ENCODE measurements around the gene IL21.
"Not testable (repeated sequence)": the region's sequence is repeated elsewhere in the genome, so short reads cannot be mapped to it uniquely, and the experiment has no call there.

The IL21 gene

DNA sequence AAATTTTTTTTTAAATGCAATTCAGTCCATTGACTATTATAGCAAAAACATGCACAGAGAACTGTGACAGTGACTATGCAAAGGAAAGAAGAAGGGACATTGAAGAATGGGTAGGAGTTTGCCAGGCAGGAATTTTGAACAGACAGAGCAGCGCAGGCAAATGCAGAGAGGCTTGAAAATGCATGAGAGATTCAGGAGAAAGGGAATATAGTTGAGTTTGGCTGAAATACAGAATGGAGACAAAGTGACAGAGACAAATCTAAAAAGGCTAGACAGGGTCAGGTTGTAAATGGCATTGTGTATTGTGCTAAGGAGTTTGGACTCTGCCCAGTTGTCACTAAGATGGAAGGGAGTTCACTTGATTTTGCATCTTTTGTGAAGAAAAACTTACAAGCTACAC lies 42.4 kb upstream of the IL21 start:
- no peak overlapping the region for H3K4me3 ChIP-seq (ENCODE audit: low read depth, low read length)
- TF ChIP-seq, protein P1, sequence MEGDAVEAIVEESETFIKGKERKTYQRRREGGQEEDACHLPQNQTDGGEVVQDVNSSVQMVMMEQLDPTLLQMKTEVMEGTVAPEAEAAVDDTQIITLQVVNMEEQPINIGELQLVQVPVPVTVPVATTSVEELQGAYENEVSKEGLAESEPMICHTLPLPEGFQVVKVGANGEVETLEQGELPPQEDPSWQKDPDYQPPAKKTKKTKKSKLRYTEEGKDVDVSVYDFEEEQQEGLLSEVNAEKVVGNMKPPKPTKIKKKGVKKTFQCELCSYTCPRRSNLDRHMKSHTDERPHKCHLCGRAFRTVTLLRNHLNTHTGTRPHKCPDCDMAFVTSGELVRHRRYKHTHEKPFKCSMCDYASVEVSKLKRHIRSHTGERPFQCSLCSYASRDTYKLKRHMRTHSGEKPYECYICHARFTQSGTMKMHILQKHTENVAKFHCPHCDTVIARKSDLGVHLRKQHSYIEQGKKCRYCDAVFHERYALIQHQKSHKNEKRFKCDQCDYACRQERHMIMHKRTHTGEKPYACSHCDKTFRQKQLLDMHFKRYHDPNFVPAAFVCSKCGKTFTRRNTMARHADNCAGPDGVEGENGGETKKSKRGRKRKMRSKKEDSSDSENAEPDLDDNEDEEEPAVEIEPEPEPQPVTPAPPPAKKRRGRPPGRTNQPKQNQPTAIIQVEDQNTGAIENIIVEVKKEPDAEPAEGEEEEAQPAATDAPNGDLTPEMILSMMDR (IDR thresholded peaks at IDR 0.05; ENCODE audit: borderline replicate concordance, insufficient read depth, low read depth, low read length): no peak

DNA sequence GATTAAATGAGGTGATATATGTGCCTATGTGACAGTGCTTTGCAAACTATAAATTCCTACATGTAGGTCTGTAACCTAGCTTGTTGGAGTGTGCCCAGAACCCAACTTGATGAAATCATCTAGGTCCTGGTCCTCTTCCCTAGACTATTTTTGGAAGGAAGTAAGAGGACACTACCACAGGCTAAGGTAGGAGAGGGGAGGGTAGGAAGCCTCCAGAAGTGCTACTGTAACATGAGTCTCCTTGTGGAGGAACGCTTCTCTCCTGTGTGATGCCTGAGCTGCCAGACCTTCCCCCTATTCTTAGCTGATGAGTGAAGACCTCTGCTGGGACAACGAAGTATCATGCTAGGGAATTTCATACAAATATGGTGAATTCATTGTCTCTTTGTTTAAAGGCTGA lies 41.8 kb upstream of the IL21 start:
- TF ChIP-seq, protein P1 (IDR thresholded peaks at IDR 0.05; ENCODE audit: borderline replicate concordance, insufficient read depth, low read depth, low read length): no peak
- no peak overlapping the region for H3K4me3 ChIP-seq (ENCODE audit: low read depth, low read length)

DNA sequence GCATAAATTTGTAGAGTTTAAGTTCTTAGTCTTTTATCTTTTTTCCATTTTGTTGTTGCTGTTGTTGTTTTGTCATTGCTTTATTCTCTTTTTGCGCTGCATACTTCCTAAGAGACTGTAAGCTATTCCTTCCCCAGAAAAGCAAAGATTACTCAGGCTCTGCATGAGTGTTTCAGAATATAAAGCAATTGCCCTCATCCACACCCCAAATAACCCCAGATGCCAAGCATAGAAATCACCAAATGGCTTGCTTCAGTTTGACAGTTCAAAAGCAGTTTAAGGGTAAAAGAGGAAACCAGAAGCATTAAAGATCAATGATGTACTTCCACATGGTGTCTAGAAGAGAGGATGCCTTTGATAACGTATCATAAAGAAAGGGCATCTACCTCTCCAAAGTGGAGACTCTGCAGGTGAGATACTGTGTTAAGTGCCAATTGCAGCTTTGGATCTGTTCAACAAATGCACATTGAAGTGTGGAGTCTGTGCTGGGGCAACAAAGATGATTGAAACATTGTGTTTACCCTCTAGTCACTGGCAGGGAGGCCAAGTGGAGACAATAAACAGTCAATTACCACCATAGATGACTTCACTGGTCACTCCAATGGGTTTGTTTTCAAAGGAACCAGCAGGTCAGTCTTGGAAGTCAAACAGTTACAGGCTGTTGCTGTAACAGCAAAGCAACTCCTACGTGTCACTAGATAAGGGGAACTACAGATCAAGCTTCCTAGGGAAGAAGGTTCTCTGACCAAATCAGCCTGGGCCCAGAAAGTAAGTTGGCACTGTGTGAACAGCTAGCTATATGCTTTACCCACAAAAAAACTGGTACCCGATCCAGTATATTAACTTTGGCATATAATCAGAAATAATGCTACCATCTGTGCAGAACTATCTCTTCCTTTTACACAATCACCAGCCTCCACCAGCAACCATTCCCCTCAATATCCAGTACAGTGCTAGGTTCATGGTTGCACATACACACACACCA lies 40.6 kb upstream of the IL21 start:
- TF ChIP-seq, protein P1 (IDR thresholded peaks at IDR 0.05; ENCODE audit: borderline replicate concordance, insufficient read depth, low read depth, low read length): no peak
- no peak overlapping the region for H3K4me3 ChIP-seq (ENCODE audit: low read depth, low read length)

DNA sequence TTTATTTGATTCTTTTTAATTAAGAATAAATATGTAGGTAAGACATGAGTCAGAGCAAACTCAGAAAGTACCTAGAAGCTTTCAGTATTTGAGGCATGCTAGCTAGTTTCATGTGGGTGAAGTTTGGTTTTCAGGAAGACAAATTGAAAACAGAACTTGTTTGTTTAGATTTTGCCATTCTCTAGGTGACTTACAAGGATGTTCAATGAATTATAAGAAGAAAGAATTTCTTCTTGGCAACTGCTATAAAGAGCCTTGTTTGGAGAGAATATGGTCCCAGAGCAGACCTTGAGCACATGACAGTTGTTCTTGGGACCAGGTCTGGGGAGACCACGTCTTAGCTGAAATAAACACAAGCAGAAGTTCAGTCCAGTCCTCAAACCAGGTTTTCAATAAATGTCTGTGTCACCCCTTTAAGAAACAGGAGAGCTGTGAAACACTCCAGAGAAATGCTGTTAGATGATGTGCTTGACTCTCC lies 38.0 kb upstream of the IL21 start:
- H3K4me3 ChIP-seq (ENCODE audit: low read depth, low read length): no peak overlapping the region
- TF ChIP-seq, protein P1 (IDR thresholded peaks at IDR 0.05; ENCODE audit: borderline replicate concordance, insufficient read depth, low read depth, low read length): no peak

DNA sequence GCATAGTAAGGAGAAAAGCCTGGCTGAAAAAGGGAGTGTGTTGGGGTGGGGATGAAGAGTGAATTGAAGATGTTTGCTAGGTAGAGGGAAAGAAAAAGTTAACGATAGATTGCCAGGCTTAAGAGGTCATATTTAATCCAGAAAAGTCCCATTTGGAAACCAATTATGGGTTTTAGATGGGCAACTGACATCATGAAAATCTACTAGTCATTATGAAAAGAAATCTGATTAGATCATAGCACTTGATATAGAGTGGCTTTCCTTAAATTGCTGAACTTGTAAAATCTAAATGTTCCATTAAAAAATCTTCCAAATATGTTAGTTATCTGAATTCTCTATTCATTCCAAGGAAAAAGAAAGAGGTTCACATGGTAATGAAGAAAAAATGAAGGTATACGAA lies 37.5 kb upstream of the IL21 start:
- TF ChIP-seq, protein P1 (IDR thresholded peaks at IDR 0.05; ENCODE audit: borderline replicate concordance, insufficient read depth, low read depth, low read length): no peak
- no peak overlapping the region for H3K4me3 ChIP-seq (ENCODE audit: low read depth, low read length)

DNA sequence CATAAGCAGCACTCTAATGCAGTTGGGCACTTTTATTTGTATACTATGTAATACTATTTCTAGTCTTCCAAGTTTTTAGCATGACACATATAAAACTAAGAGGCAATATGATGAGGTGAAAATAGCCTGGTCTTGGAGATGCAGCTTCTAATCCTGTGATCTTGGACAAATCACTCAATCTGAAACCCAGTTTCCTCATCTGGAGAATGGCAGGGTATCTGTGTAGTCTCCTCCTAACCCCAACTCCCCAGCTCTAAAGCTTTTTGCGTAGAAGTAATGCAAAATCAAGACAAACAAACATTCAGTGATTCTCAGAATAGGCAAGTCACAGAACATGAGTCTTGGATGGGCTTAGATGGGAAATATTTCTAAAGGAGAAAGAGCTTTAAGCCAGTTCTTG lies 36.7 kb upstream of the IL21 start:
- TF ChIP-seq, protein P1 (IDR thresholded peaks at IDR 0.05; ENCODE audit: borderline replicate concordance, insufficient read depth, low read depth, low read length): no peak

DNA sequence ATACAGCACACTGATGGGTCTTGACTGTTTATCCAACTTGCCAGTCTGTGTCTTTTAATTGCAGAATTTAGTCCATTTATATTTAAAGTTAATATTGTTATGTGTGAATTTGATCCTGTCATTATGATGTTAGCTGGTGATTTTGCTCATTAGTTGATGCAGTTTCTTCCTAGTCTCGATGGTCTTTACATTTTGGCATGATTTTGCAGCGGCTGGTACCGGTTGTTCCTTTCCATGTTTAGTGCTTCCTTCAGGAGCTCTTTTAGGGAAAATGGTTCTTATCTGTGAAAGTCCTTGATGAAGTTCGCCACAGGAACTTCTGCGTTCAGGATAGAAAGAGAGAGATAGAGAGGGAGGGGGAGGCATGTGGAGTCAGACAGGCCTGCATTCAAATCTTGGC lies 35.7 kb upstream of the IL21 start:
- H3K4me3 ChIP-seq (ENCODE audit: low read depth, low read length): not testable (repeated sequence)

More for the DNA sequence above, 36.7 kb upstream of the IL21 start:
- no peak overlapping the region for H3K4me3 ChIP-seq (ENCODE audit: low read depth, low read length)
